PC-3 (cell line): ENCODE results near the gene ERGIC1. TPM values are rescaled to one million over a fixed set of nuclear protein-coding genes. Genes with fewer than 3 reads are reported as not detected.

Experiments used
- ATAC-seq: fragments of 200-7000 bp; cut with Tn5 transposase; 2 replicates; pipeline ENCODE4 v1.9.1; 2020; ENCODE audit warnings: mild to moderate bottlenecking, moderate library complexity
- BruUV-seq: library from RNA; stranded (reverse); fragments of 400-500 nt; replicated peaks from 2 replicates; lab custom pipeline; 2021; lab: Mats Ljungman, UMichigan
- CTCF ChIA-PET: fragments of 300-600 bp; sonication (Branson Sonifier 250); formaldehyde crosslinking; loops from one replicate; lab custom pipeline; 2022; ENCODE audit warnings: antibody characterized with exemption; lab: Charles Lee
- POLR2A ChIA-PET: fragments of 300-600 bp; sonication (Branson Sonifier 250); formaldehyde crosslinking; loops from one replicate; lab custom pipeline; 2022; ENCODE audit warnings: antibody characterized with exemption; ENCODE audit not compliant: unreplicated experiment; lab: Charles Lee
- DNase-seq: peaks from one replicate; pipeline ENCODE4 v3.0.0-alpha.2; 2015
- H2AFZ ChIP-seq: fragments of 300-600 bp; sonication (generic); 2 replicates; pipeline ENCODE4 v1.6.0; 2016; ENCODE audit warnings: antibody characterized with exemption, low read length
- H3F3A ChIP-seq: fragments of 300-600 bp; sonication (generic); one replicate; pipeline ENCODE4 v1.6.0; 2017; ENCODE audit warnings: antibody characterized with exemption, low read length, control low read depth, mild to moderate bottlenecking; ENCODE audit not compliant: unreplicated experiment
- H3K27ac ChIP-seq: fragments of 300-600 bp; sonication (generic); 2 replicates; pipeline ENCODE4 v1.5.1; 2016; ENCODE audit warnings: mild to moderate bottlenecking, low read length
- H3K27me3 ChIP-seq: fragments of 300-600 bp; sonication (generic); 2 replicates; pipeline ENCODE4 v1.6.1; 2016; ENCODE audit warnings: low read length, mixed read lengths
- H3K36me3 ChIP-seq: fragments of 300-600 bp; sonication (generic); 2 replicates; pipeline ENCODE4 v1.6.1; 2016; ENCODE audit warnings: low read depth, mixed run types, low read length, mixed read lengths
- H3K4me1 ChIP-seq: fragments of 300-600 bp; sonication (generic); 2 replicates; pipeline ENCODE4 v1.5.1; 2016; ENCODE audit warnings: low read length; ENCODE audit not compliant: insufficient read depth
- H3K4me2 ChIP-seq: fragments of 300-600 bp; sonication (generic); 2 replicates; pipeline ENCODE4 v1.6.0; 2016; ENCODE audit warnings: low read length
- H3K4me3 ChIP-seq: fragments of 300-600 bp; sonication (generic); 2 replicates; pipeline ENCODE4 v1.5.1; 2016; ENCODE audit warnings: mild to moderate bottlenecking, low read length, mixed read lengths
- H3K79me2 ChIP-seq: fragments of 300-600 bp; sonication (generic); 2 replicates; pipeline ENCODE4 v1.6.1; 2017; ENCODE audit warnings: low read length, mixed read lengths
- H3K9ac ChIP-seq: fragments of 300-600 bp; sonication (generic); 2 replicates; pipeline ENCODE4 v1.6.0; 2016; ENCODE audit warnings: mild to moderate bottlenecking, low read length
- H3K9me2 ChIP-seq: fragments of 300-600 bp; sonication (generic); replicated peaks from 2 replicates; pipeline ENCODE4 v1.6.1; 2016; ENCODE audit warnings: mixed run types, low read length, mixed read lengths
- H3K9me3 ChIP-seq: fragments of 300-600 bp; sonication (generic); 2 replicates; pipeline ENCODE4 v1.6.1; 2016; ENCODE audit warnings: low read length, mixed read lengths
- H4K20me1 ChIP-seq: fragments of 300-600 bp; sonication (generic); 2 replicates; pipeline ENCODE4 v1.6.1; 2016; ENCODE audit warnings: low read length, mixed read lengths
- CTCF ChIP-seq: fragments of 300-600 bp; sonication (generic); conservative IDR thresholded peaks from 2 replicates; pipeline ENCODE4 v1.5.1; 2017; ENCODE audit warnings: antibody characterized with exemption, low read depth, mild to moderate bottlenecking, low read length
- EZH2 ChIP-seq: fragments of 300-600 bp; sonication (generic); IDR thresholded peaks from one replicate; pipeline ENCODE4 v1.6.1; 2017; ENCODE audit warnings: antibody characterized with exemption, mild to moderate bottlenecking, low read length; ENCODE audit not compliant: unreplicated experiment
- EZH2phosphoT487 ChIP-seq: fragments of 300-600 bp; sonication (generic); IDR thresholded peaks from 2 replicates; pipeline ENCODE4 v1.6.1; 2018; ENCODE audit warnings: mild to moderate bottlenecking, antibody characterized with exemption, low read length, borderline replicate concordance
- intact Hi-C: fragments of 100-400 bp; cut with micrococcal nuclease; formaldehyde crosslinking; loops from 2 replicates; pipeline ENCODE4 v1.9.0; 2023
- total RNA-seq: library from RNA; depleted of rRNA; stranded (reverse); fragments of >200 nt; gene quantifications from 2 replicates; pipeline ENCODE4 v1.2.3, GENCODE V29; 2014

Gene ERGIC1
- total RNA-seq, 1 experiment from 2014 or later = 148 TPM

GRCh38 chr5:172833372-172833685 is 722 bp upstream of the ERGIC1 start:
- intact Hi-C loops = no loop called here

GRCh38 chr5:172834415-172835289 is 601 bp downstream of the ERGIC1 start:
- Histone ChIP-seq H3K4me3 (peak overlapping the region; percentile 92), H3K4me2 (peak overlapping the region; percentile 81), H3K36me3 (no peaks in the 10 kb centered on the region), H3K9me3 (no peaks in the 10 kb centered on the region), H3K9me2 (no peaks in the 10 kb centered on the region), H4K20me1 (no peaks in the 10 kb centered on the region), H2AFZ (peak overlapping the region; percentile 36), H3K27me3 (no peaks in the 10 kb centered on the region), H3K9ac (peak overlapping the region; percentile 94), H3F3A (no peaks in the 10 kb centered on the region), H3K79me2 (peaks cover 52% of the 10 kb centered on the region), H3K27ac (peak overlapping the region; percentile 61), H3K4me1 (peaks cover 23% of the 10 kb centered on the region)
- CTCF ChIA-PET = interaction anchor here (0.7 kb wide), 1 partner anchor 95 kb away, joined by 3 read pairs; no protein-coding TSS in a partner anchor
- intact Hi-C loops = loop anchor here (1.0 kb wide), 1 partner anchor 62 kb away; no protein-coding TSS in a partner anchor
- no TSS peak for BruUV-seq
- TF ChIP-seq CTCF (no peak), EZH2phosphoT487 (no peak), EZH2 (no peak)
- ATAC-seq (peak; percentile 16), DNase-seq (no peak)
- POLR2A ChIA-PET = no interaction called here

More at GRCh38 chr5:172833372-172833685, 722 bp upstream of the ERGIC1 start:
- H3K27me3 ChIP-seq = no peaks in the 10 kb centered on the region
- H3K36me3 ChIP-seq = no peaks in the 10 kb centered on the region
- no peak overlapping the region for H2AFZ ChIP-seq
- H3K4me3 ChIP-seq = peak overlapping the region; percentile 92; the same call in 1 of the 2 replicates
- ATAC-seq (no peak), DNase-seq (no peak)
- no peaks in the 10 kb centered on the region for H3K9me2 ChIP-seq
- no peaks in the 10 kb centered on the region for H3F3A ChIP-seq
- H3K27ac ChIP-seq = peak overlapping the region; percentile 45
- H3K79me2 ChIP-seq = peaks cover 41% of the 10 kb centered on the region
- BruUV-seq = no TSS peak
- ChIA-PET POLR2A (no interaction called here), CTCF (no interaction called here)
- H3K4me1 ChIP-seq = peaks cover 33% of the 10 kb centered on the region
- H3K9me3 ChIP-seq = no peaks in the 10 kb centered on the region
- TF ChIP-seq CTCF (no peak), EZH2 (no peak), EZH2phosphoT487 (no peak)
- H4K20me1 ChIP-seq = no peaks in the 10 kb centered on the region
- H3K9ac ChIP-seq = 0 out of 2 replicates have a peak overlapping the region, but pooled peaks have one; percentile 94
- peak overlapping the region; percentile 81 for H3K4me2 ChIP-seq
